ENCODE results near the gene WRAP73.

- TF ChIP-seq POLR2A (IDR thresholded peaks at IDR 0.05): no peak
- TF ChIP-seq POLR2AphosphoS5 (IDR thresholded peaks at IDR 0.05): no peak
- no peak for TF ChIP-seq CTCF (IDR thresholded peaks at IDR 0.05)
- no peak for TF ChIP-seq EP300 (IDR thresholded peaks at IDR 0.05)
Observed at GRCh38 chr1:3609016-3609768, 40.7 kb downstream of the WRAP73 start.
